ENCODE measurements around the gene SCARF2. TPM values are rescaled to one million over a fixed set of nuclear protein-coding genes. Genes with fewer than 3 reads are reported as not detected.

SCARF2 gene
- total and polyA plus RNA-seq, 2 donors (not counting 1 experiment from before 2014, with no cell fraction given): 8.1 to 14.5 TPM

DNA sequence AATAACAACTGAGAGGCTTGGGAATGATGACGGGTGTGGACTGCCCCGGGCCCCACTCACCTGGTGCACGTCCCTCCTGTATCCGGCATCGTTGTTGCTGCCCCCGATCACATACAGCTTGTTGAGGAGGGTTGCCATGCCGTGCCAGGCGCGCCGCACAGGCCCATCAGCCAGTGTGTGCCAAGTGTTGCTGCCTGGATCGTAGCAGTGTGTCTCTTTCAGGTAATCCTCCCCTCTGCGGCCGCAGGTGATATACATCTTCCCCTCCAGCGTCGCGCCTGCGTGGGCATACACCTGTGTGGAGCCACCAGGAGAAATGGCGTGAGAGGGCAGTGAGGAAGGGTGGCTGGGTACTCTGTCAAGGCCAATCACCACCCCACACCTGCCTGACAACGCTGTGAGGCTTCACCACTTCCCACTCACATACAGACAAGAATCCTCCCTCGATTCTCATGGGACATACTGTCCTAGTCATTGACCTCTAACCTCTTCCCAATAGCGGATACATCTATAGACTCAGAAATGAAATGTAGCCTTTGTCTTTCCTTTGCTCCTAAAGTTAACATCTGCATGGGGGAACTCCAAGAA is 8.9 kb upstream of the SCARF2 start:
- Histone ChIP-seq H3K4me3 (replicated peaks in 1 of 4; ENCODE audit: control extremely low read depth in 1 of 4, insufficient read depth in 1 of 4, low read depth in 3 of 4, low read length in 4 of 4) (no peak overlapping the region), H2AFZ (ENCODE audit: low read length) (no peak overlapping the region), H3K4me1 (ENCODE audit: control insufficient read depth, extremely low read depth, insufficient read depth, low read length) (peaks cover 9% of the 10 kb centered on the region), H4K20me1 (ENCODE audit: control insufficient read depth, extremely low read depth, insufficient read depth, low read length) (no peaks in the 10 kb centered on the region), H3K79me2 (ENCODE audit: control insufficient read depth, insufficient read depth, low read length) (no peaks in the 10 kb centered on the region), H3K9ac (ENCODE audit: insufficient read depth, low read length) (no peak overlapping the region), H3K27me3 (ENCODE audit: control insufficient read depth, insufficient read depth, low read length) (no peaks in the 10 kb centered on the region), H3K9me3 (ENCODE audit: control insufficient read depth, insufficient read depth, low read depth, low read length) (no peaks in the 10 kb centered on the region), H3K4me2 (ENCODE audit: extremely low read depth, insufficient read depth, low read length) (no peak overlapping the region), H3K27ac (ENCODE audit: insufficient read depth, low read length) (no peak overlapping the region), H3K36me3 (ENCODE audit: control insufficient read depth, insufficient read depth, low read length) (peaks cover 4% of the 10 kb centered on the region)
- DNase-seq (ENCODE audit: low read depth in 2 of 2): no peak
- no peak for TF ChIP-seq EZH2 (IDR thresholded peaks at IDR 0.05; ENCODE audit: low read length, missing control alignments)
- TF ChIP-seq, protein P1, sequence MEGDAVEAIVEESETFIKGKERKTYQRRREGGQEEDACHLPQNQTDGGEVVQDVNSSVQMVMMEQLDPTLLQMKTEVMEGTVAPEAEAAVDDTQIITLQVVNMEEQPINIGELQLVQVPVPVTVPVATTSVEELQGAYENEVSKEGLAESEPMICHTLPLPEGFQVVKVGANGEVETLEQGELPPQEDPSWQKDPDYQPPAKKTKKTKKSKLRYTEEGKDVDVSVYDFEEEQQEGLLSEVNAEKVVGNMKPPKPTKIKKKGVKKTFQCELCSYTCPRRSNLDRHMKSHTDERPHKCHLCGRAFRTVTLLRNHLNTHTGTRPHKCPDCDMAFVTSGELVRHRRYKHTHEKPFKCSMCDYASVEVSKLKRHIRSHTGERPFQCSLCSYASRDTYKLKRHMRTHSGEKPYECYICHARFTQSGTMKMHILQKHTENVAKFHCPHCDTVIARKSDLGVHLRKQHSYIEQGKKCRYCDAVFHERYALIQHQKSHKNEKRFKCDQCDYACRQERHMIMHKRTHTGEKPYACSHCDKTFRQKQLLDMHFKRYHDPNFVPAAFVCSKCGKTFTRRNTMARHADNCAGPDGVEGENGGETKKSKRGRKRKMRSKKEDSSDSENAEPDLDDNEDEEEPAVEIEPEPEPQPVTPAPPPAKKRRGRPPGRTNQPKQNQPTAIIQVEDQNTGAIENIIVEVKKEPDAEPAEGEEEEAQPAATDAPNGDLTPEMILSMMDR (conservative IDR thresholded peaks at IDR 0.05 in 1 of 2, IDR thresholded peaks at IDR 0.05 in 1 of 2; ENCODE audit: low read depth in 1 of 2, low read length in 2 of 2): no peak

GRCh38 chr22:20444325-20444724 is 6.7 kb upstream of the SCARF2 start:
- Histone ChIP-seq H3K27me3 (ENCODE audit: control insufficient read depth, insufficient read depth, low read length) (no peaks in the 10 kb centered on the region), H3K4me2 (ENCODE audit: extremely low read depth, insufficient read depth, low read length) (no peak overlapping the region), H3K9ac (ENCODE audit: insufficient read depth, low read length) (no peak overlapping the region), H3K79me2 (ENCODE audit: control insufficient read depth, insufficient read depth, low read length) (no peaks in the 10 kb centered on the region), H3K36me3 (ENCODE audit: control insufficient read depth, insufficient read depth, low read length) (peaks cover 4% of the 10 kb centered on the region), H2AFZ (ENCODE audit: low read length) (no peak overlapping the region), H3K27ac (ENCODE audit: insufficient read depth, low read length) (no peak overlapping the region), H4K20me1 (ENCODE audit: control insufficient read depth, extremely low read depth, insufficient read depth, low read length) (no peaks in the 10 kb centered on the region), H3K4me1 (ENCODE audit: control insufficient read depth, extremely low read depth, insufficient read depth, low read length) (peaks cover 12% of the 10 kb centered on the region), H3K9me3 (ENCODE audit: control insufficient read depth, insufficient read depth, low read depth, low read length) (no peaks in the 10 kb centered on the region), H3K4me3 (replicated peaks in 1 of 4; ENCODE audit: control extremely low read depth in 1 of 4, insufficient read depth in 1 of 4, low read depth in 3 of 4, low read length in 4 of 4) (no peak overlapping the region)
- TF ChIP-seq EZH2 (IDR thresholded peaks at IDR 0.05; ENCODE audit: low read length, missing control alignments): no peak
- TF ChIP-seq, protein P1 (conservative IDR thresholded peaks at IDR 0.05 in 1 of 2, IDR thresholded peaks at IDR 0.05 in 1 of 2; ENCODE audit: low read depth in 1 of 2, low read length in 2 of 2): no peak
- DNase-seq (ENCODE audit: low read depth in 2 of 2): no peak

DNA sequence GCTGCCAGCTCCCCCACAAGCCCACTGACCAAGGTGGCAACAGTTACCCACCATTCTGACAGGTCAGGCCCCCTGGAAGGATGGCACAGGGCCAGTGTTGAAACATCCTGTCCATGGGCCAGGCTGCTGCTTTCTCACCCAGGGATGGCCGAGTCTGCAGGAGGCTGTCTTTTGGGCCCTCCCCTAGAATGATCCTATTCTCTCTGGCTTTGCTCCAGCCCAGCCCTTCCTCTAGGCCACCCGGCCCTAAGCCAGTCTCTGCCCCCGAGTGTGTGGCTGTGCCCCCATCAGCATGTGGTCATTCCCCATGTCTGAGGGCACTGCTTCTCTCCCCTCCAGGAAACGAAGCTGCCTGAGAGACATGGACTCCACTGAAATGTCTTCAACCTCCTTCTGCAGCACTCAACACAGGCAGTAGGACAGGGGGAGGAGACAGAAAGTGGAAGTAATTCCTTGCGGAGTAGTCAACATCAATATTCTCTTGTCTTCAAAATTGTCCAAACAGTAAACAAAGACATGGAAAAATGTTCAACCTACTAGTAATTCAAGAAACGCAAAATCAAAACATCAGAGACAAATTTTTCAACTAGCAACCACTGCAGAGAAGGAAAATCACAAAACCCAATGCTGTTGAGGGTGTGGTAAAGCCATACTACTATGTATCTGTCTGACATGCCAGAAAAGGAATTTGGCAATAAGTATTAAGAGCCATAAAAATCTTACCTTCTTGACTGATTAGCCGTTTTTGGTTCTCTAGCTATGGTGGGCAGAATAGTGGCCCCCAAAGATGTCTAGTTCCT is 5.1 kb upstream of the SCARF2 start:
- Histone ChIP-seq H3K4me2 (ENCODE audit: extremely low read depth, insufficient read depth, low read length) (no peak overlapping the region), H3K4me1 (ENCODE audit: control insufficient read depth, extremely low read depth, insufficient read depth, low read length) (peaks cover 16% of the 10 kb centered on the region), H3K4me3 (replicated peaks in 1 of 4; ENCODE audit: control extremely low read depth in 1 of 4, insufficient read depth in 1 of 4, low read depth in 3 of 4, low read length in 4 of 4) (no peak overlapping the region), H3K27ac (ENCODE audit: insufficient read depth, low read length) (peak overlapping the region; percentile 19), H3K27me3 (ENCODE audit: control insufficient read depth, insufficient read depth, low read length) (no peaks in the 10 kb centered on the region), H3K9me3 (ENCODE audit: control insufficient read depth, insufficient read depth, low read depth, low read length) (no peaks in the 10 kb centered on the region), H3K36me3 (ENCODE audit: control insufficient read depth, insufficient read depth, low read length) (peaks cover 4% of the 10 kb centered on the region), H3K9ac (ENCODE audit: insufficient read depth, low read length) (no peak overlapping the region), H4K20me1 (ENCODE audit: control insufficient read depth, extremely low read depth, insufficient read depth, low read length) (no peaks in the 10 kb centered on the region), H3K79me2 (ENCODE audit: control insufficient read depth, insufficient read depth, low read length) (no peaks in the 10 kb centered on the region), H2AFZ (ENCODE audit: low read length) (no peak overlapping the region)
- TF ChIP-seq, protein P1 (conservative IDR thresholded peaks at IDR 0.05 in 1 of 2, IDR thresholded peaks at IDR 0.05 in 1 of 2; ENCODE audit: low read depth in 1 of 2, low read length in 2 of 2): no peak
- no peak for TF ChIP-seq EZH2 (IDR thresholded peaks at IDR 0.05; ENCODE audit: low read length, missing control alignments)
- no peak for DNase-seq (ENCODE audit: low read depth in 2 of 2)
